DOHH2 (cell line): Measurements from ENCODE around the gene DPH7.
"Not testable (repeated sequence)": the region's sequence is repeated elsewhere in the genome, so short reads cannot be mapped to it uniquely, and the experiment has no call there.

ENCODE experiments used
- H3F3A ChIP-seq: fragments of 200-600 bp; sonication (generic), shearing (Covaris generic); 2 replicates; pipeline ENCODE4 v1.6.0; 2016; ENCODE audit warnings: antibody characterized with exemption, mild to moderate bottlenecking; ENCODE audit not compliant: control insufficient read depth, insufficient read depth
- H3K27ac ChIP-seq: fragments of 200-600 bp; sonication (generic); 2 replicates; pipeline ENCODE4 v1.5.1; 2014; ENCODE audit warnings: low read depth, mild to moderate bottlenecking, low read length, moderate library complexity
- H3K27me3 ChIP-seq: fragments of 200-600 bp; sonication (generic); 2 replicates; pipeline ENCODE4 v1.6.1; 2014; ENCODE audit warnings: mild to moderate bottlenecking, low read length, mixed read lengths; ENCODE audit not compliant: control insufficient read depth
- H3K36me3 ChIP-seq: fragments of 200-600 bp; sonication (generic); 2 replicates; pipeline ENCODE4 v1.6.1; 2014; ENCODE audit warnings: mild to moderate bottlenecking, low read length, moderate library complexity, mixed read lengths; ENCODE audit not compliant: control insufficient read depth
- H3K4me1 ChIP-seq: fragments of 200-600 bp; sonication (generic); 2 replicates; pipeline ENCODE4 v1.6.1; 2014; ENCODE audit warnings: mild to moderate bottlenecking, low read length, mixed read lengths; ENCODE audit not compliant: control insufficient read depth
- H3K4me2 ChIP-seq: fragments of 200-600 bp; sonication (generic); 2 replicates; pipeline ENCODE4 v1.6.0; 2014; ENCODE audit warnings: mild to moderate bottlenecking, low read length, moderate library complexity
- H3K4me3 ChIP-seq: fragments of 200-600 bp; sonication (generic); 2 replicates; pipeline ENCODE4 v1.5.1; 2014; ENCODE audit warnings: mild to moderate bottlenecking, low read length, mixed read lengths
- H3K79me2 ChIP-seq: fragments of 200-600 bp; sonication (generic); 2 replicates; pipeline ENCODE4 v1.6.1; 2014; ENCODE audit warnings: mild to moderate bottlenecking, low read length, mixed read lengths; ENCODE audit not compliant: control insufficient read depth
- H3K9me2 ChIP-seq: fragments of 200-600 bp; sonication (generic); replicated peaks from 2 replicates; pipeline ENCODE4 v1.6.1; 2014; ENCODE audit warnings: mild to moderate bottlenecking, low read length, mixed read lengths; ENCODE audit not compliant: control insufficient read depth
- H3K9me3 ChIP-seq: fragments of 200-600 bp; sonication (generic); 2 replicates; pipeline ENCODE4 v1.6.1; 2014; ENCODE audit warnings: antibody characterized with exemption, low read length, mixed read lengths; ENCODE audit not compliant: control insufficient read depth, insufficient read depth
- H4K20me1 ChIP-seq: fragments of 200-600 bp; sonication (generic); 2 replicates; pipeline ENCODE4 v1.6.0; 2014; ENCODE audit warnings: low read depth, mild to moderate bottlenecking, antibody characterized with exemption, low read length, moderate library complexity; ENCODE audit not compliant: control insufficient read depth, insufficient read depth
- EZH2phosphoT487 ChIP-seq: fragments of 200-600 bp; sonication (generic); IDR thresholded peaks from 2 replicates; pipeline ENCODE4 v1.6.1; 2017; ENCODE audit warnings: borderline replicate concordance, mild to moderate bottlenecking, antibody characterized with exemption, low read length, moderate library complexity, mixed read lengths
- TF ChIP-seq, protein P1 (sequence below): fragments of 200-600 bp; sonication (generic); IDR thresholded peaks from one replicate; pipeline ENCODE4 v1.5.1; 2014; ENCODE audit warnings: antibody characterized with exemption, mild to moderate bottlenecking, low read depth, low read length; ENCODE audit not compliant: poor library complexity, severe bottlenecking

DPH7 gene

GRCh38 chr9:137538058-137538457, 40.7 kb downstream of the DPH7 start:
- Histone ChIP-seq H3K27me3 (no peaks in the 10 kb centered on the region), H3K27ac (peak overlapping the region; percentile 97), H4K20me1 (no peaks in the 10 kb centered on the region), H3F3A (peaks cover 33% of the 10 kb centered on the region), H3K36me3 (peaks cover 11% of the 10 kb centered on the region), H3K9me3 (peaks cover 4% of the 10 kb centered on the region; the same call in 1 of the 2 replicates), H3K9me2 (no peaks in the 10 kb centered on the region), H3K4me3 (peak overlapping the region; percentile 62; the same call in 1 of the 2 replicates), H3K79me2 (no peaks in the 10 kb centered on the region; the same call in 1 of the 2 replicates), H3K4me1 (peaks cover 82% of the 10 kb centered on the region), H3K4me2 (peak overlapping the region; percentile 67; the same call in 1 of the 2 replicates)
- TF ChIP-seq, protein P1, sequence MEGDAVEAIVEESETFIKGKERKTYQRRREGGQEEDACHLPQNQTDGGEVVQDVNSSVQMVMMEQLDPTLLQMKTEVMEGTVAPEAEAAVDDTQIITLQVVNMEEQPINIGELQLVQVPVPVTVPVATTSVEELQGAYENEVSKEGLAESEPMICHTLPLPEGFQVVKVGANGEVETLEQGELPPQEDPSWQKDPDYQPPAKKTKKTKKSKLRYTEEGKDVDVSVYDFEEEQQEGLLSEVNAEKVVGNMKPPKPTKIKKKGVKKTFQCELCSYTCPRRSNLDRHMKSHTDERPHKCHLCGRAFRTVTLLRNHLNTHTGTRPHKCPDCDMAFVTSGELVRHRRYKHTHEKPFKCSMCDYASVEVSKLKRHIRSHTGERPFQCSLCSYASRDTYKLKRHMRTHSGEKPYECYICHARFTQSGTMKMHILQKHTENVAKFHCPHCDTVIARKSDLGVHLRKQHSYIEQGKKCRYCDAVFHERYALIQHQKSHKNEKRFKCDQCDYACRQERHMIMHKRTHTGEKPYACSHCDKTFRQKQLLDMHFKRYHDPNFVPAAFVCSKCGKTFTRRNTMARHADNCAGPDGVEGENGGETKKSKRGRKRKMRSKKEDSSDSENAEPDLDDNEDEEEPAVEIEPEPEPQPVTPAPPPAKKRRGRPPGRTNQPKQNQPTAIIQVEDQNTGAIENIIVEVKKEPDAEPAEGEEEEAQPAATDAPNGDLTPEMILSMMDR, result no peak
- TF ChIP-seq EZH2phosphoT487, result no peak

DNA sequence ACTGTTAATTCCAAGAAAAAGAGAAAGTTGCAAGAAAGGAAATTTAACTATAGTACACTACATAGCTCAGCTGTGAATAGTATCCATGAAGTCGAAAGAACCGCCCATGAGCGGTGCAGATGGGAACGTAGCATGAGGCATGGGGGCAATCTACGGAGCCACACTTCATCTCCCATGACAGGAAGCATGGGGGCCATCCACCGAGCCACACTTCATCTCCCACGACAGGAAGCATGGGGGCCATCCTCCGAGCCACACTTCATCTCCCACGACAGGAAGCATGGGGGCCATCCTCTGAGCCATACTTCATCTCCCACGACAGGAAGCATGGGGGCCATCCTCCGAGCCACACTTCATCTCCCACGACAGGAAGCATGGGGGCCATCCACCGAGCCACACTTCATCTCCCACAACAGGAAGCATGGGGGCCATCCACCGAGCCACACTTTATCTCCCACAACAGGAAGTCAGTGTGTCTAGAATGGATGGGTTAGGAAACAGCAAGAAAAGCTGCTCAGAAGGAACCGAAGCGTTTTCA, 42.1 kb downstream of the DPH7 start:
- H3K9me3 ChIP-seq, H4K20me1 ChIP-seq, H3K79me2 ChIP-seq, H3K9me2 ChIP-seq, H3K27me3 ChIP-seq: not testable (repeated sequence)
- peak overlapping the region; percentile 97 for H3K27ac ChIP-seq
- peaks cover 29% of the 10 kb centered on the region for H3F3A ChIP-seq
- H3K4me2 ChIP-seq, result peak overlapping the region; percentile 67
- H3K4me1 ChIP-seq, result peaks cover 74% of the 10 kb centered on the region
- H3K36me3 ChIP-seq, result peaks cover 11% of the 10 kb centered on the region
- H3K4me3 ChIP-seq, result peak overlapping the region; percentile 62

GRCh38 chr9:137535120-137535428, 43.7 kb downstream of the DPH7 start:
- peaks cover 4% of the 10 kb centered on the region; the same call in 1 of the 2 replicates for H3K9me3 ChIP-seq
- H3K4me3 ChIP-seq, result peak overlapping the region; percentile 22
- TF ChIP-seq, protein P1, result no peak
- TF ChIP-seq EZH2phosphoT487, result no peak
- peak overlapping the region; percentile 97 for H3K27ac ChIP-seq
- H3K36me3 ChIP-seq, result peaks cover 11% of the 10 kb centered on the region
- H4K20me1 ChIP-seq, result no peaks in the 10 kb centered on the region
- H3K27me3 ChIP-seq, result no peaks in the 10 kb centered on the region
- H3K79me2 ChIP-seq, result no peaks in the 10 kb centered on the region; the same call in 1 of the 2 replicates
- peaks cover 68% of the 10 kb centered on the region for H3K4me1 ChIP-seq
- peak overlapping the region; percentile 67 for H3K4me2 ChIP-seq
- H3K9me2 ChIP-seq, result no peaks in the 10 kb centered on the region
- peaks cover 29% of the 10 kb centered on the region for H3F3A ChIP-seq

- Histone ChIP-seq H3K4me2 (peak overlapping the region; percentile 67), H3F3A (peaks cover 29% of the 10 kb centered on the region), H3K27ac (peak overlapping the region; percentile 97), H4K20me1 (no peaks in the 10 kb centered on the region), H3K4me1 (peaks cover 62% of the 10 kb centered on the region), H3K9me2 (no peaks in the 10 kb centered on the region), H3K79me2 (no peaks in the 10 kb centered on the region; the same call in 1 of the 2 replicates), H3K27me3 (no peaks in the 10 kb centered on the region), H3K4me3 (peak overlapping the region; percentile 22), H3K9me3 (peaks cover 4% of the 10 kb centered on the region; the same call in 1 of the 2 replicates), H3K36me3 (peaks cover 11% of the 10 kb centered on the region)
- TF ChIP-seq, protein P1, result peak; percentile 68
- no peak for TF ChIP-seq EZH2phosphoT487
These were observed 44.2 kb downstream of the DPH7 start for GRCh38 chr9:137534256-137535119.

- not testable (repeated sequence) for H3K9me2 ChIP-seq, H4K20me1 ChIP-seq, H3K4me2 ChIP-seq, H3K9me3 ChIP-seq, H3K4me3 ChIP-seq, H3K27me3 ChIP-seq, H3K36me3 ChIP-seq, H3K27ac ChIP-seq, H3K79me2 ChIP-seq
- peaks cover 50% of the 10 kb centered on the region for H3K4me1 ChIP-seq
- peaks cover 26% of the 10 kb centered on the region for H3F3A ChIP-seq
These were observed 45.7 kb downstream of the DPH7 start for GRCh38 chr9:137532891-137533468.
